Fibroblast of the aortic adventitia (primary cell): Measurements from ENCODE around the gene HHIPL2. TPM values are rescaled to one million over a fixed set of nuclear protein-coding genes. Genes with fewer than 3 reads are reported as not detected.

ENCODE experiments used
- DNase-seq: peaks from one replicate; pipeline ENCODE4 v3.0.0-alpha.2; 2010; ENCODE audit warnings: low read depth
- H3K4me3 ChIP-seq: 2 replicates; pipeline ENCODE4 v1.5.1; 2011; ENCODE audit warnings: low read depth, mild to moderate bottlenecking, control low read depth, low read length, moderate library complexity
- CTCF ChIP-seq: IDR thresholded peaks from 2 replicates; pipeline ENCODE4 v1.5.1; 2011; ENCODE audit warnings: mild to moderate bottlenecking, low read length, control low read depth, inconsistent platforms; ENCODE audit not compliant: insufficient read depth
- total RNA-seq: library from RNA; depleted of rRNA; stranded (reverse); fragments of >200 nt; gene quantifications from 2 replicates; pipeline ENCODE4 v1.2.3, GENCODE V29; 2012; ENCODE audit warnings: low replicate concordance

Gene HHIPL2
- total RNA-seq, 1 donor: 0.18 TPM

GRCh38 chr1:222586842-222587241, 38.9 kb upstream of the HHIPL2 start:
- H3K4me3 ChIP-seq: no peak overlapping the region
- no peak for DNase-seq
- TF ChIP-seq CTCF: no peak

GRCh38 chr1:222583079-222583478, 35.2 kb upstream of the HHIPL2 start:
- DNase-seq: no peak
- TF ChIP-seq CTCF: no peak
- H3K4me3 ChIP-seq: no peak overlapping the region

GRCh38 chr1:222582099-222582774, 34.3 kb upstream of the HHIPL2 start:
- DNase-seq: peak; percentile 13
- no peak for TF ChIP-seq CTCF
- H3K4me3 ChIP-seq: no peak overlapping the region

- peak; percentile 4 for DNase-seq
- H3K4me3 ChIP-seq: no peak overlapping the region
- TF ChIP-seq CTCF: no peak
Observed at GRCh38 chr1:222579316-222579715, 31.4 kb upstream of the HHIPL2 start.

- TF ChIP-seq CTCF: no peak
- H3K4me3 ChIP-seq: no peak overlapping the region
- DNase-seq: no peak
Observed at GRCh38 chr1:222570837-222571236, 22.9 kb upstream of the HHIPL2 start.

- no peak for TF ChIP-seq CTCF
- no peak overlapping the region for H3K4me3 ChIP-seq
- no peak for DNase-seq
Observed at GRCh38 chr1:222561656-222562055, 13.8 kb upstream of the HHIPL2 start.

- no peak for TF ChIP-seq CTCF
- no peak overlapping the region for H3K4me3 ChIP-seq
- no peak for DNase-seq
Observed at GRCh38 chr1:222557574-222557973, 9.7 kb upstream of the HHIPL2 start.
